HG02610 (cell line): ENCODE data around the gene VKORC1L1.
A peak's percentile ranks its signal among the peaks of the same experiment; 100 is the strongest.
"Not testable (repeated sequence)": the region's sequence is repeated elsewhere in the genome, so short reads cannot be mapped to it uniquely, and the experiment has no call there.

Experiments
- ATAC-seq: cut with Tn5 transposase; IDR thresholded peaks from one replicate; pipeline ENCODE4 v1.9.1; 2021; ENCODE audit warnings: mild to moderate bottlenecking, moderate library complexity; ENCODE audit not compliant: unreplicated experiment

VKORC1L1 gene

DNA sequence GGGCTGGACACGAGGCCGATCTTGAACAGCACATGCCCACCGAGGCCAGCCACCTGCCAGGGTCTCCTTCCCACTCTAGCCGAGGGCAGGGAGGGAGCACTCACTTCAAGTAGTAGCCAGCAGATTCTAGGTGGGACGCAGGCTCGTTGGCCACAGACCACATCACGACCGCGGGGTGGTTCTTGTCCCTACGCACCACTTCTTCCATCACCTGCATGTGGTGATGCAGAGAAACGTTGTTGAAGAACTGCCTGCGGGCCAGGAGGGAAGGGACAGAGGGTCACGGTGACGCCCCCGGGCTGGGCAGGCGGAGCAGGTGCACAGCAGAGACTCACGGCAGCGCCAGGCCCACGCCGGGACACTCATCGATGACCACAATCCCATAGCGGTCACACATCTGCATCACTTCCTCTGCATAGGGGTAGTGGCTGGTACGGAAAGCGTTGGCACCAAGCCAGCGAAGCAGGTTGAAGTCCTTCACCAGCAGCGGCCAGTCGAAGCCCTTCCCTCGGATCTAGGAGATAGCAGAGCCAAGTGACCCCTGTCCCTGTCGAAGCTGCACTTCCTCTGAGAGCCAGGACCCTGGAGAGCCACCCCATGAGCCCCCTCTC, 101.4 kb downstream of the VKORC1L1 start:
- ATAC-seq, result no peak

DNA sequence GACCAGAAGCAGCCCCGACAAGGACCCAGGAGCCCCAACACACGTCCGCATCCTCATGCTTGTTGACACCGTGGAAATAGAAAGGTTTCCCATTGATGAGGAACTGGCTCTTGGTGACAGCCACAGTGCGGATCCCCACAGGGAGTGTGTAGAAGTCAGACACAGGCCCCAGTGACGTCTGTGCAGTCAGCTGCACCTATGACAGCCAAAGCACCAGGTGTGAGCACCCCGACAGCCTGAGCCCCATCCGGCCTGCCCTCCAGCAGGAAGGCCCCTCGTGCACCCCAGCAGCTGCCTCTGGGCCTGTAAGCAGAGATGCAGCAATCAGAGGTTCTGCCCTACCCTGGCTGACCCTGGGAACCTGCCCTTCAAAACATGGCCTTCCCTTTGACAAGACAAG, 102.0 kb downstream of the VKORC1L1 start:
- ATAC-seq, result no peak

DNA sequence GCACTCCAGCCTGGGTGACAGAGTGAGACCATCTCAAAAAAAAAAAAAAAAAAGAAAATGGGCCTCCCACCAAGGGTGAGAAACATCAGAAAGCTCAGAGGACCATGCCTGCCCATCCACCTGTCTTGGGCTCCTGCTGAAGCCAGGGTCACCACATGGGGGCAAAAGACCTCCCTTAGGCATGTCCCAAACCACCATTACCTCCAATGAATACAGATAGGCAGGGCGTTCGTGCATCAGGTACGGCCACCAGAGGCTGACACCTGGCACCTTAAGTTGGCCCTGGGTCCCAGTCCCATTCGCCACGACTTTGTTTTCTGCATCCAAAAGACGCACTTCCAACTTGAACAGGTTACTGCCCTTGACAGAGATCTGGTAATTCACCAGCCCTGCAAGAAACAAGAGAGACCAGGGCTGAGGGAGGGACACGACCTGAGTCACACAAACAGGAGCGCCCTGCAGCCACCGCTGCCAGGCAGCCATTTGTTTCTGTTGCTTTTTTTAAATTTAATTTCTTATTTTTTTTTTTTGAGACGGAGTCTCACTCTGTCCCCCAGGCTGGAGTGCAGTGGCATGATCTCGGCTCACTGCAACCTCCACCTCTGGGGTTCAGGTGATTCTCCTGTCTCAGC, 103.1 kb downstream of the VKORC1L1 start:
- ATAC-seq, result no peak

DNA sequence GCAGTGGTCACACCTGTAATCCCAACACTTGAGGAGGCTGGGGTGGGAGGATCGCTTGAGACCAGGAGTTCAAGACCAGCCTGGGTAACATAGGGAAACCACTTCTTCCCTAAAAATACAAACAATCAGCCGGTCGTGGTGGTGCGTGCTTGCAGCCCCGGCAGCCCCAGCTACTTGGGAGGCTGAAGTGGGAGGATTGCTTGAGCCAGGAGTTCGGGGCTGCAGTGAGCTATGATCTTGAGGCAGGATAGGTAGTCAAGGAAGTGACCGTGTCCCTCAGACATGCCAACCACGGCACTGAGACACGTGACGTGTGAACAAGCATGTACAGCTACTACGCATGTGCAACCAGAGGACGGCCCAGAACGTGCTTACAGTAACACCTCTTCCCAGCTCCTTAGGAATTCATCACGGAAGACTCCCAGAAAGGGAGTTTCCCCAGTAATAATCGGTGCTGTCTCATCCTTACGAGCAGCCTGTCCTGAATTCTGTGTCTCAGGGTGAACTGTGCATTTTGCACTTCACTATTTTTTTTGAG, 103.9 kb downstream of the VKORC1L1 start:
- ATAC-seq, result no peak

DNA sequence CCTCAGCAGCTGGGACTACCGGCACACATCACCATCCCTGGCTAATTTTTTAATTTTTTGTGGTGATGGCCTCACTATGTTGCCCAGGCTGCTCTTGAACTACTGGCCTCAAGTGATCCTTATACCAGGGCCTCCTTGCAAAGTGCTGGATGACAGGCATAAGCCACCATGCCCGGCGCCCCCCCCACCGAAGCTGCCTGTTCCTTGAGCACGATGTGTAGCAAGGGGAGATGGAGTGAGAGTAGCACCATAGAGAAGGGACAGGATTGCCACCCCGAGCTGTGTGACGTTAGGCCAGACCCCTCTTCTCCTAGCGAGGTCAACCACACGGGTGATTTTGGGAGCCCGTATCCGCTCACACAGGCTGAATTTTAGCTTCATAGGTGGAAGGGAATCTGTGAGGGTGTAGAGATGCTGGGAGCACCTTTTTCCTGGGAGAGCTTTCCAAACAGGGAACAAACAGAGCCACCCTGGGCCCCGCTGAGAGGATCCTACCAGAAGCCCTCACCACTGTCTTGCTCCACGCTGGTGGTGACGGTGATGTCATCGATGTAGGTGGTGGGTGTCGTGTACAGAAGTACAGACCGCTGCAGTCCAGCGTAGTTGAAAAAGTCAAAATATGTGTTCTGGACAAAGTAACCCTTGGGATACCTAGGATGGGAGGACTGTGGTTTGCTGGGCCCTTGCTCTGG, 106.2 kb downstream of the VKORC1L1 start:
- no peak for ATAC-seq

DNA sequence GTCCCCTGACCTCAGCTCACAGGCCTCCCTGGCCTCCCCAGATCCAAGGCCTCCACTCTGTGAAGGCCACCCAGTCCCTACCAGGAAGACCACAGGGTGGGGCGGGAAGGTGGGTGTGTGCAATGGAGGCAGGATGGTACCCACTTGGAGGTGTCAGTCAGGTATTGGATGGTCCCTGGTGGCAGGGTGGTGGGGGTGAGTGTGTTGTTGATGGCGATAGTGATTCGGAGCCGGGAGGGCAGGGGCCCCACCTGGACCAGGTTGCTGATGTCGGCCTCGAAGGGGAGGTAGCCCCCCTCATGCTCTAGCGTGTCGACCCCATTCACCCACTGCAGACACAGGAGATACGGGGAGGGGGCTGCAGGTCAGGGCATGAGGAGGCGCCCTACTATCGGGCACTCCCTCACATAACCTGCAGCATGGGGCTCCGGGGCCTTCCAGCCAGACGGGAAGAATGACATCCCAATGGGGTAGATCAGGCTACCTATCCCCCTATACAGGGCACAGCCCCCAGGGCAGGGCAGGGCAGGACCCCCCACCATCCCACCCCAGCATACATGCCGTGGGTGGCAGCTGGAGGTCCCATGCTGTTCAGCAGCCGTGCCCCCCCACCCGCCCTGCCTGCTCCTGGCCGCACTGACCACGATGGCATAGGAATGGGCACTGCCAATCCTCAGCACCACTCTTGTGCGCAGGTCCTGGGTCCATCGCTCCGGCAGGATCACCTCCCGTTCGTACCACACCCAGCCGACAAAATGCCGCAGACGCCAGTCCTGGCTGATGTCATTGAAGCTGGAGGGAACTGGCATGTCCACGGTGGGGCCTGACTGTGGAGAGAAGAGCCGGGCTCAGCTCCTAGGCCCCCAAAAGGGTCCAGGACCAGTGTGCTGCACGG, 107.0 kb downstream of the VKORC1L1 start:
- ATAC-seq, result no peak

DNA sequence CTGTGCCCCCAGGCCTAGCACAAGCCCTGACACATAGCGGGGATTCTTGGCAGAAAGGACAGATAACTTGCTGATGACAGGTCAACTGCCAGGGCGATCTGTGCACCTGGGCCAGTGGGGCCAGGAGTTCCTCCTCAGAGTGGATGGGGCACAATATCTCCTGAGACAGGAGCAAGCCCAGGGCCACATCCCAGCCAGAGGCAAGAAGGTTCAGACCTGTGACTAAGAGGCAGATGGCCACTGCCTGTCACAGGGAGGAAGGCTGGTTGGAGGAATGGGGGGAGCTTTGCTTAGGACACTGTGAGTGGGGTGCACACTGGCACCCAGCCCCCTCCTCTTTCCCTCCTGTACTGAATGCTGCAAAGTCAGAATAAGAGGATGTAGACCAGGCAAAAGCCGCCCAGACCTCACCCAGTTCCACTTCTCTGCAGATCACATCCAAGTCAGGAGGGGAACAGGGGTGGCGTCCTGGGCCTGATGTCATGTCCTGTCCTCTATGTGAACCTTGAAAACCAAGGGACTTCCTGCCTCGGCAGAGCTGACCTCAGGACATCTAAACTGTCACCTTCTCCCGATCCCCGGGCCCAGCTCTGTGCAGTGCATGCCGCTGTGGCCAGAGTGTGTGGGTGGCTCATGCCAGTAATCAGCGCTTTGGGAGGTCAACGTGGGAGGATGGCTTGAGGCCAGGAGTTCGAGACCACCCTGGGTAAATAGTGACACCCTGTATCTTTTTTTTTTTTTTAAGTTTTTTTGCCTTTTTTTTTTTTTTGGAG, 107.8 kb downstream of the VKORC1L1 start:
- peak; percentile 78 for ATAC-seq

DNA sequence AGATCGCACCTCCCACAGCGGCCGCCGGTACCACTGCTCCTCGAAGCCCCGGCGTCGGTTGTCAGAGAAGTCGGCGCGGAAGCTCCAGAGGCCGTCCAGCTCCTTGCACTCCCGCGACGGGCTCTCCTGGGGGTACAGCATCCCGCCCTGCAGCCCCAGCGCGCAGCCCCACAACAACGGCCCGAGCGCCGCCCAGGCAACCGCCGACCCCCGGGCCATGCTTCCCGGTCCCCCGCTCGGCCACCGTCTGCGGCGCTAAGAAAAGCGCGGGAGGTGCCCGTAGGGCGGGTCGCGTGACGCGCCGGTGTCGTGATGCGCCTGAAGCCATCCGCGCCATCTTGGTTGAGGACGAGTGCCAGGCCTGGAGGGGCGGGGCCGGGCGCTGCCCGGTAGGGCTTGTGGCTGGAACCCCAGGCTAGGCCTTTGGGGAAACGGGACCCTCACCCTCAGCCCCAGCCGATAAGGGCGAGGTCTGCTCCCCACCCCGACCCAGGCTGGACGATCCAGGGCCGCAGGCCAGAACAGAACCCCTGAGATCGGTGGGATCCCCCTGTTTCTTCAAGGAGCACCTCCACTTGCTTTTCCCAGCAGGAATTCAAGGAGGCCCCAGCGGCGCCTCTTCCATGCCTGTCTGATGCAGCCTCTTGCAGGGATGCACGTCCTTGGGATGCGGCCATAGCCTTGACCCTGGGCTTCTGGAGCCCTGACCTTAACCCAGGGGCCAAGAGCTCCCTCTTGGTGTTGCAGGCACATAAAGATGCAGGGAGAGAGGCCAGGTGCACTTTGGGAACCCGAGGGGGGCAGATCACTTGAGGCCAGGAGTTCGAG, 109.3 kb downstream of the VKORC1L1 start, which contains the start of gene GUSB:
GUSB (minus strand) TSS at position 249 of the 828 bp plus-strand sequence; CDS start at position 219, 30 bp downstream.
- ATAC-seq, result peak; percentile 82

DNA sequence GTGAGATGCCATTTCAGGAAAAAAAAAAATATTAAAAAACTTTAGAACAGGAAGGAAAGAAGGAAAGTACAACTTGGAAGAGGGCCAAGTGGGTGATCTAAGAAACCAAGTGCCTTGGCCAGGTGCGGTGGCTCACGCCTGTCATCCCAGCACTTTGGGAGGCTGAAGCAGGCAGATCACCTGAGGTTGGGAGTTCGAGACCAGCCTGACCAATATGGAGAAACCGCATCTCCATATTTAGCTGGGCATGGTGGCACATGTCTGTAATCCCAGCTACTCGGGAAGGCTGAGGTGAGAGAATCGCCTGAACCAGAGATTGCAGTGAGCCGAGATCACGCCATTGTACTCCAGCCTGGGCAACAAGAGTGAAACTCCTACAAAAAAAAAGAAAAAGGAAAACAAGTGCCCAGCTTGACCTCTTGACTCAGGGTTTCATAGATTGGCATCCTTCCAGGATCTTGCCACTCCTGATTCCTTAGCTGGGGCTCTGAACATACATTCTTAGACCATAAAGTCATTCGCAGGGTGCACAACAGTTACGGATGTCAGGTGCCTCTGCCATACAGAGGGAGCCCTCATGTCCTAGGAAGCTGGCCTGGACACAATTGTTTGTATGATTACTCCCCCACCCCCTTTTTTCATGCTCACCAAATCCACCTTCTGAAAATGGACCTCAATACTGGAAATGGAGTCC, 111.2 kb downstream of the VKORC1L1 start:
- ATAC-seq, result no peak

DNA sequence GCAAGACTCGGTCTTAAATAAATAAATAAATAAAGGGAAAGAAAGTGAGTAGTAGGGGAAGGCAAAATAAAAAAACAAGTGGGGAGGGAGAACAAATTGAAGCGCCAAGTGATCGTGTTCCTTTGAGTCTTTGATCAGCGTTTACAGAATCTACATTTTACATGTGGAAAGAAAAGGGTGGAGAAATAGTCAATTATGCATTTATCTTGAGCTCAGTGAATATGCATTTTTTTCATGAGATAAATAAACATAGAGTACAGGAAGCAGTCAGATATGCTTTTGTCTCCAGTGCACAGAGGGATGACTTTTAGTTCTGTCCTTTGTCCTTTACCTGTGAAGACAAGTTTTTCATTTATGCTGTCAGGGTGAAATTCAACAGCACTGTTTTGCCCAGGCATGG, 115.2 kb downstream of the VKORC1L1 start:
- ATAC-seq, result no peak

DNA sequence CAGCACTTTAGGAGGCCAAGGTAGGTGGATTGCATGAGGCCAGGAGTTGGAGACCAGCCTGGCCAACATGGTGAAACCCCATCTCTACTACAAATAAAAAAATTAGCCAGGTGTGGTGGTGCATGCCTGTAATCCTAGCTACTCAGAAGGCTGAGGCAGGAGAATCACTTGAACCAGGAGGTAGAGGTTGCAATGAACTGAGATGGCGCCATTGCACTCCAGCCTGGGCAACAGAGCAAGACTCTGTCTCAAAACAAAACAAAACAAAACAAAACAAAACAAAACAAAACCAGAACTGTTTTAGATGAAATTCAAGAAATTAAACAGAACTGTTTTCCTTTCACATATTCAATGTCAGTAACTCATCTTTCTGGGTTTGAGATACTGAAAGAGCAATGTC, 115.6 kb downstream of the VKORC1L1 start:
- ATAC-seq, result not testable (repeated sequence)

DNA sequence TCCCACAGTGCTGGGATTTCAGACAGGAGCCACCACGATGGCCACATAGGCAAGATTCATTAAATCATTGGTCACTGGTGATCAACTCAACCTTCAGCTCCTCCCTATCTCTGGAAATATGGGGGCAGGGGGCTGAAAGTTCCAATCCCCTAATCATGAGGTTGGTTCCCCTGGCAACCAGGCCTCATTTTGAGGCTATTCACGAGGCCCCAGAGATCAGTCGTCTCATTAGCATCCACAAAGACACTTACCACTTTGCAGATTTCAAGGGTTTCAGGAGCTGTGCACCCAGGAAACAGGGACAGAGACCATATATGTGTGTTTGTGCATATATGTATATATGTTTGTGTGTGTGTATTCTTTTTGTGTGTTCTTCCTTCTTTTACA, 116.8 kb downstream of the VKORC1L1 start:
- ATAC-seq, result no peak

DNA sequence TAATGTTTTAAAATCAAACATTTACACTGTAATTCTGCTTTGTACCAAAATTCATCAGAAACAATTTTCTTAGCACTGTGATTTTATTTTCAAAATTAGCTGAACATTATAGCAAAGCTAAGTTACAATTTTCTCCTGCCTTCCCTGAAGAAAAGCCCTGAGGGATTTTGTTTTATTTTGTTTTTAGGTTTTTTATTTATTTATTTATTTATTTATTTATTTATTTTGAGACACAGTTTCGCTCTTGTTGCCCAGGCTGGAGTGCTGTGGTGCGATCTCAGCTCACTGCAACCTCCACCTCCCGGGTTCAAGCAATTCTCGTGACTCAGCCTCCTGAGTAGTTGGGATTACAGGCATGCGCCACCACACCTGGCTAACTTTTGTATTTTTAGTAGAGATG, 119.0 kb downstream of the VKORC1L1 start:
- ATAC-seq, result not testable (repeated sequence)

DNA sequence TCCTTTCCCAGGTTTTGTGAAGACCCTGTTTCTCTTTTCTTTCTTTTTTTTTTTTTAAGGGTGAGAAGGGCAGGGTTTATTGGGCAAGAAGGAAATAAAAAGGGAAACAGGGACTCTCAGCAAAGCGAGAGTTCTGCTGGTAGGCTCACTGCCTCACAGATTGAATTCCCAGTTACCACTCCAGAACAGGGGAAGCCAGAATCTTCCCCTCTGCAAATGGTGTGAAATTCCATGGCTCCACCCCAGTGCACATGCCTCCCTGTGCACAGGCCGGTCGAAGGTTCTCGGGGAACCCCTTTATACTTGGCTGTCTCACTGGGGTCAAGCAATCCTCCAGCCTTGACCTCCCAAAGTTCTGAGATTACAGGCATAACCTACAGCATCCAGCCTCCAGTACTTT, 119.7 kb downstream of the VKORC1L1 start:
- no peak for ATAC-seq

DNA sequence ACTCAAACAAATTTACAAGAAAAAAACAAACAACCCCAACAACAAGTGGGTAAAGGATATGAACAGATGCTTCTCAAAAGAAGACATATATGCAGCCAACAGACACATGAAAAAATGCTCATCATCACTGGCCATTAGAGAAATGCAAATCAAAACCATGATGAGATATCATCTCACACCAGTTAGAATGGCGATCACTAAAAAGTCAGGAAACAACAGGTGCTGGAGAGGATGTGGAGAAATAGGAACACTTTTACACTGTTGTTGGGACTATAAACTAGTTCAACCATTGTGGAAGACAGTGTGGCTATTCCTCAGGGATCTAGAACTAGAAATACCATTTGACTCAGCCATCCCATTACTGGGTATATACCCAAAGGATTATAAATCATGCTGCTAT, 122.1 kb downstream of the VKORC1L1 start:
- ATAC-seq, result not testable (repeated sequence)

DNA sequence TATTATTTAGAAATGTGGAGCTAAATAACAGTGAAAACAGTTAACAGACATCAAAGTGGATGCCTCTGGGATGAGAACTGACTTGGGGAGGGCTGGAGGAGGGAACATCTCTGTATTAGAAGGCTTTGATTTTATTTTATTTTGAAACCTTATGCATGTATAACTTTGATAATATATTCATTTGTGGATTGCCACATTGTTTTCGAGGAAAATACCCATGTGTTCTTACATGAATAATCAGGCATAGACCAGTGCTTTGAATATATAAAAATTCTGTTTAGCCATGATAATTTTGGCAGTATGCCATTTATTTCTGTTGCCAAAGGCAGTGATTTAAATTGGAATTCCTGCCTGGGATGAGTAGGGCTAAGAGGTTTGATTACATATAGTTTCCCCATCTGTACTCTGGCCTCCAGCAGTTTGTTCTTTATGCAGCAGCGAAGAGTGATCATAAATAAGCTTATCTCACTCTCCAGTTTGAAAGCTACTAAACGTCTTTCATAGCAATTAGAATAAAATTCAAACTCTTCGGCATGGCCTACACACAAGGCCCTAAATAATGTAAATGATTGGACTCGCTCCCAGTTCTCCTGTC, 128.0 kb downstream of the VKORC1L1 start:
- not testable (repeated sequence) for ATAC-seq

DNA sequence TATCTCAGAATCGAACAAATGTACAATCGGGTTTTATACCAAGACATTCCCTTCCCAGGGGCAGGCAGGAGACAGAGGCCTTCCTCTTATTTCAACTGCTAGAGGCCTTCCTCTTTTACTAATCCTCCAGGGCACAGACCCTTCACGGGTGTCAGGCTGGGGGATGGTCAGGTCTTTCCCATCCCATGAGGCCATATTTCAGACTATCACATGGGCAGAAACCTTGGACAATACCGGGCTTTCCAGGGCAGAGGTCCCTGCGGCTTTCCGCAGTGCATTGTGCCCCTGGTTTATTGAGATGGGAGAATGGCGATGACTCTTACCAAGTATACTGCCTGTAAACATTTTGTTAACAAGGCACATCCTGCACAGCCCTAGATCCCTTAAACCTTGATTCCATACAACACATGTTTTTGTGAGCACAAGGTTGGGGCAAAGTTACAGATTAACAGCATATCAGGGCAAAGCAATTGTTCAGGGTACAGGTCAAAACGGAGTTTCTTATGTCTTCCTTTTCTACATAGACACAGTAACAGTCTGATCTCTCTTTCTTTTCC, 132.3 kb downstream of the VKORC1L1 start:
- ATAC-seq, result not testable (repeated sequence)

DNA sequence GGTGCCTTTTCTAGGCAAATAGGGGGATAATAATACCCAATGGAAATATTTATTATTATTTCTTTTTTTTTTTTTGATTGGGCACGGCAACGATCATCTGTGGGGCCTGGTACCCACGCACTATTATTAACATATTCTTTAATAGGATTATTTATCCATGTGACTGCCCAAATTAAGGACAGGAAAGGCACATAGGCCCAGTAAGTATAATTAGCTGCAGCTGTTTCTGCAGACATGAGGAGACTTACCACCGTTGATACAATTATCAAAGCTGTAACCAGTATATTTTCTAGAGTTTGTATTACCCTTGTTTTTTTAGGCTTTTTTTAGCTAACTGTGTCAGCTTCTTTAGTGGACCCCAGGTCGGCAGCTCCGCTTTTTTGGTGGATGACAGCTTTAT, 134.4 kb downstream of the VKORC1L1 start:
- ATAC-seq, result no peak
